KMS-11 (cell line): ENCODE measurements around the gene CRY1.

Experiments
- H2AFZ ChIP-seq: fragments of 200-600 bp; sonication (generic); 2 replicates; pipeline ENCODE4 v1.6.1; 2016; ENCODE audit warnings: antibody characterized with exemption, mixed run types, low read depth
- H3K27ac ChIP-seq: fragments of 200-600 bp; sonication (generic); 2 replicates; pipeline ENCODE4 v1.6.1; 2016; ENCODE audit warnings: mild to moderate bottlenecking, mixed run types
- H3K27me3 ChIP-seq: fragments of 200-600 bp; sonication (generic); 2 replicates; pipeline ENCODE4 v1.6.1; 2017; ENCODE audit warnings: mild to moderate bottlenecking, low read depth, mixed run types, moderate library complexity; ENCODE audit not compliant: insufficient read depth
- H3K36me3 ChIP-seq: fragments of 200-600 bp; sonication (generic); 2 replicates; pipeline ENCODE4 v1.6.1; 2017; ENCODE audit warnings: mild to moderate bottlenecking, mixed run types; ENCODE audit not compliant: insufficient read depth
- H3K4me1 ChIP-seq: fragments of 200-600 bp; sonication (generic); 2 replicates; pipeline ENCODE4 v1.6.1; 2016; ENCODE audit warnings: mild to moderate bottlenecking, low read depth, mixed run types; ENCODE audit not compliant: poor library complexity, severe bottlenecking
- H3K4me2 ChIP-seq: fragments of 200-600 bp; sonication (generic); 2 replicates; pipeline ENCODE4 v1.7.0; 2016; ENCODE audit warnings: mild to moderate bottlenecking, mixed run types
- H3K4me3 ChIP-seq: fragments of 200-600 bp; sonication (generic); IDR thresholded peaks from 2 replicates; pipeline ENCODE4 v1.6.1; 2017; ENCODE audit warnings: low read depth, low read length, mixed read lengths; ENCODE audit not compliant: insufficient read depth
- H3K79me2 ChIP-seq: fragments of 200-600 bp; sonication (generic); 2 replicates; pipeline ENCODE4 v1.6.1; 2016; ENCODE audit warnings: low read depth, mixed run types; ENCODE audit not compliant: insufficient read depth
- H3K9ac ChIP-seq: fragments of 200-600 bp; sonication (generic); 2 replicates; pipeline ENCODE4 v1.6.1; 2016; ENCODE audit warnings: mild to moderate bottlenecking, mixed run types
- H4K20me1 ChIP-seq: fragments of 200-600 bp; sonication (generic); 2 replicates; pipeline ENCODE4 v1.6.1; 2016; ENCODE audit warnings: mild to moderate bottlenecking, mixed run types; ENCODE audit not compliant: insufficient read depth
- CTCF ChIP-seq: fragments of 200-600 bp; sonication (generic); conservative IDR thresholded peaks from 2 replicates; pipeline ENCODE4 v1.6.1; 2017; ENCODE audit warnings: low read depth, mild to moderate bottlenecking, antibody characterized with exemption, low read length, moderate library complexity, mixed read lengths

Gene CRY1

GRCh38 chr12:106986135-106986534 is 107.2 kb downstream of the CRY1 start:
- H3K9ac ChIP-seq, result peak overlapping the region; percentile 49; the same call in 1 of the 2 replicates
- peak overlapping the region; percentile 86 for H3K4me2 ChIP-seq
- peaks cover 11% of the 10 kb centered on the region for H3K4me1 ChIP-seq
- H3K79me2 ChIP-seq, result no peaks in the 10 kb centered on the region
- peak overlapping the region; percentile 76; the same call in 1 of the 2 replicates for H2AFZ ChIP-seq
- H3K36me3 ChIP-seq, result no peaks in the 10 kb centered on the region
- H4K20me1 ChIP-seq, result no peaks in the 10 kb centered on the region
- no peak for TF ChIP-seq CTCF
- no peak overlapping the region for H3K4me3 ChIP-seq
- H3K27me3 ChIP-seq, result no peaks in the 10 kb centered on the region
- H3K27ac ChIP-seq, result no peak overlapping the region

DNA sequence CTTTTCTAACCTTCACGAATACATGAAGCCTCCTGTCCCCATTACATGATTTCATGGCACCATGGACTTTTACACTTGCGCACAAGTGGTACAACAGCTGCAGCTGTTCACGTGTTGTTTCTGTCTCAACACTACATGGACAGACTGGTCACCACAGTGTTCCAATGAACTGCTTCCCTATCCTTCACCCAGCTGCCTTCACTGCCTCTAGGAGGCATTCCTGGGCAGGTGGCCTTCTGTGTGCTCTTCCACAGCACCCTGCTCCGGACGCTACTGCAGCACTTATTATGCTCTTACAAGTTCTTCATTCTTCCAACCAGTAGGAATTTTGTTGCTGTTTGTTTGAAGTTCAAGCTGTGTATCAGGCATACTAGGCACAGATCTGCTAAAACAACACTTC is 107.9 kb downstream of the CRY1 start:
- no peak overlapping the region for H3K9ac ChIP-seq
- H4K20me1 ChIP-seq, result no peaks in the 10 kb centered on the region
- H3K4me2 ChIP-seq, result no peak overlapping the region
- no peaks in the 10 kb centered on the region for H3K79me2 ChIP-seq
- TF ChIP-seq CTCF, result no peak
- no peaks in the 10 kb centered on the region for H3K36me3 ChIP-seq
- H3K27me3 ChIP-seq, result no peaks in the 10 kb centered on the region
- H3K27ac ChIP-seq, result no peak overlapping the region
- H3K4me3 ChIP-seq, result no peak overlapping the region
- peaks cover 11% of the 10 kb centered on the region for H3K4me1 ChIP-seq
- H2AFZ ChIP-seq, result no peak overlapping the region

DNA sequence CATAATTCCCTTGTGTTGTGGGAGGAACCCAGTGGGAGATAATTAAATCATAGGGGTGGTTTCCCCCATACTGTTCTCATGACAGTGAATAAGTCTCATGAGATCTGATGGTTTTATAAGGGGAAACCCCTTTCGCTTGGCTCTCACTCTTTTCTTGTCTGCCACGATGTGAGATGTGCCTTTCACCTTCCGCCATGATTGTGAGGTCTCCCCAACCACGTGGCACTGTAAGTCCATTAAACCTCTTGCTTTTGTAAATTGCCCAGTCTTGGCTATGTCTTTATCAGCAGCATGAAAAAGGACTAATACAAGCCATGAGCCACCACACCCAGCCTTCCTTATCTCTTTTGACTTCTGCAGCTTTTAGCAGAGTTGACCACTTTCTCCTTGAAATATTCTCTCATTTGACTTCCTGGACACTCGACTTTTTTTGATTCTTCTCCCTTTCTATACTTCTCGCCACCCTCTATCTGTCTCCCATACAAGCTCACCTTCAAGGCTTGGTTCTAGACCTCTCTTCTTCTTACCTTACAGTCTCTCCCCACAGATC is 108.7 kb downstream of the CRY1 start:
- Histone ChIP-seq H3K4me1 (peaks cover 11% of the 10 kb centered on the region), H3K27me3 (no peaks in the 10 kb centered on the region), H3K4me3 (no peak overlapping the region), H3K4me2 (no peak overlapping the region), H3K79me2 (no peaks in the 10 kb centered on the region), H3K9ac (no peak overlapping the region), H2AFZ (no peak overlapping the region), H4K20me1 (no peaks in the 10 kb centered on the region), H3K27ac (no peak overlapping the region), H3K36me3 (no peaks in the 10 kb centered on the region)
- no peak for TF ChIP-seq CTCF

DNA sequence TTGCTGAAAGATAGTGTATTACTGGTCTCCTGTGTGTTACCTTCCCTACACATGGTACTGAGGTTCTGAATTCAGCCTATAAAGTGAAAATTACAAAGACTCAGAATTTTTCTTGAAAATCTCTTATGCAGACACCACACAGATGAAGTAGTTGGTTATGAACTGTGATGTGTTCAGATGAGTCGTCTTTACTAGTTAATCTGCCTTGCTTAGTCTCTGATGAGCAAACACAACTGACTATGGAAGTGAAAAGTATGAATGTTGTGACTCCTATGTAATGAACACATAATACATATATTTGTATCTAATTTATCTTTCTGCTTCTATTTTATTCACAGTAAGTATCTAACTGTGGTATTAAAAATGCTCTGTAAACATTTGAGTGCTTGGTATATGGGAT is 111.1 kb downstream of the CRY1 start:
- Histone ChIP-seq H3K4me2 (no peak overlapping the region), H2AFZ (no peak overlapping the region), H3K4me3 (no peak overlapping the region), H3K79me2 (no peaks in the 10 kb centered on the region), H3K36me3 (no peaks in the 10 kb centered on the region), H3K4me1 (peaks cover 7% of the 10 kb centered on the region), H4K20me1 (no peaks in the 10 kb centered on the region), H3K9ac (no peak overlapping the region), H3K27ac (no peak overlapping the region), H3K27me3 (no peaks in the 10 kb centered on the region)
- no peak for TF ChIP-seq CTCF
